GM19099 (cell line): ENCODE data around the gene OSBPL7.

ENCODE experiments used
- POLR2A ChIP-seq: IDR thresholded peaks from 3 replicates; pipeline ENCODE4 v1.6.1; 2011; ENCODE audit warnings: low read depth; ENCODE audit not compliant: insufficient read length; ENCODE audit errors: extremely low read depth

The OSBPL7 gene

GRCh38 chr17:47853616-47854015 lies 32.0 kb upstream of the OSBPL7 start:
- TF ChIP-seq POLR2A: no peak

GRCh38 chr17:47852113-47852949 lies 30.7 kb upstream of the OSBPL7 start:
- TF ChIP-seq POLR2A: no peak

GRCh38 chr17:47851764-47852112 lies 30.1 kb upstream of the OSBPL7 start:
- no peak for TF ChIP-seq POLR2A

- no peak for TF ChIP-seq POLR2A
These were observed 29.3 kb upstream of the OSBPL7 start, which contains the start of gene SP6 for GRCh38 chr17:47850692-47851573. SP6 (minus strand) TSS chr17:47851163; CDS start chr17:47848429, 2,734 bp downstream.

GRCh38 chr17:47850373-47850691 lies 28.7 kb upstream of the OSBPL7 start:
- no peak for TF ChIP-seq POLR2A

GRCh38 chr17:47848198-47848513 lies 26.6 kb upstream of the OSBPL7 start:
- no peak for TF ChIP-seq POLR2A

GRCh38 chr17:47847341-47848197 lies 26.0 kb upstream of the OSBPL7 start:
- no peak for TF ChIP-seq POLR2A

- TF ChIP-seq POLR2A: no peak
These were observed 25.2 kb upstream of the OSBPL7 start for GRCh38 chr17:47846716-47847340.

GRCh38 chr17:47845716-47846075 lies 24.1 kb upstream of the OSBPL7 start:
- no peak for TF ChIP-seq POLR2A

GRCh38 chr17:47844814-47845715 lies 23.5 kb upstream of the OSBPL7 start:
- no peak for TF ChIP-seq POLR2A

GRCh38 chr17:47844227-47844626 lies 22.6 kb upstream of the OSBPL7 start:
- TF ChIP-seq POLR2A: no peak

GRCh38 chr17:47843391-47843730 lies 21.8 kb upstream of the OSBPL7 start:
- no peak for TF ChIP-seq POLR2A

GRCh38 chr17:47841488-47842291 lies 20.1 kb upstream of the OSBPL7 start:
- TF ChIP-seq POLR2A: no peak
